GM12891 (cell line): ENCODE data around the gene MAZ.
"Not testable (repeated sequence)": the region's sequence is repeated elsewhere in the genome, so short reads cannot be mapped to it uniquely, and the experiment has no call there.

Source experiments
- DNase-seq: peaks from one replicate; pipeline ENCODE4 v3.0.0; 2011; ENCODE audit warnings: low spot score; ENCODE audit not compliant: insufficient read length
- FAIRE-seq: peaks from 2 replicates; lab custom pipeline; 2011; peaks lifted over from hg19 to GRCh38; lab: Jason Lieb, UNC
- PAX5 ChIP-seq: IDR thresholded peaks from 2 replicates; pipeline ENCODE4 v1.6.1; 2011; ENCODE audit warnings: low read length, moderate library complexity, mild to moderate bottlenecking; ENCODE audit not compliant: insufficient read depth, severe bottlenecking
- POLR2A ChIP-seq: IDR thresholded peaks from 2 replicates; pipeline ENCODE4 v1.6.1; 2011; ENCODE audit warnings: low read depth, low read length, control low read depth
- POLR2AphosphoS5 ChIP-seq: IDR thresholded peaks from 2 replicates; pipeline ENCODE4 v1.6.1; 2011; ENCODE audit warnings: low read depth, low read length, control low read depth
- POU2F2 ChIP-seq: IDR thresholded peaks from 2 replicates; pipeline ENCODE4 v1.6.1; 2011; ENCODE audit warnings: low read depth, mild to moderate bottlenecking, control low read depth, low read length, moderate library complexity
- SPI1 ChIP-seq: IDR thresholded peaks from 2 replicates; pipeline ENCODE4 v1.6.1; 2011; ENCODE audit warnings: low read depth, low read length, control low read depth
- TAF1 ChIP-seq: IDR thresholded peaks from 2 replicates; pipeline ENCODE4 v1.6.1; 2011; ENCODE audit warnings: low read depth, low read length, control low read depth

MAZ gene

GRCh38 chr16:29825145-29826044, 19.1 kb downstream of the MAZ start:
- DNase-seq: peak; percentile 69
- no peak for TF ChIP-seq POLR2A
- TF ChIP-seq SPI1: no peak
- no peak for TF ChIP-seq POLR2AphosphoS5
- no peak for TF ChIP-seq PAX5
- TF ChIP-seq TAF1: no peak
- TF ChIP-seq POU2F2: no peak
- FAIRE-seq: no peak

DNA sequence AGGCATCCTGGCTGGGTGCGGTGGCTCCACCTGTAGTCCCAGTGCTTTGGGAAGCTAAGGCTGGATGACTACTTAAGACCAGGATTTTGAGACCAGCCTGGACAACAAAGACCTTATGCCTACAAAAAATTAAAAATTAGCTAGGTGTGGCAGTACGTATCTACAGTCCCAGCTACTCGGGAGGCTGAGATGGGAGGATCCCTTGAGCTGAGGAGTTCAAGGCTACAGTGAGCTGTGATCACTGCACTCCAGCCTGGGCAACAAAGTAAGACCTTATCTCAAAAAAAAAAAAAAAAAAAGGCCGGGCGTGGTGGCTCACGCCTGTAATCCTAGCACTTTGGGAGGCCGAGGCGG, 20.0 kb downstream of the MAZ start:
- DNase-seq (no peak), FAIRE-seq (no peak)
- TF ChIP-seq SPI1 (no peak), POU2F2 (no peak), POLR2AphosphoS5 (no peak), POLR2A (no peak), TAF1 (no peak), PAX5 (no peak)

GRCh38 chr16:29830774-29831173, 24.4 kb downstream of the MAZ start:
- FAIRE-seq: no peak
- no peak for DNase-seq
- TF ChIP-seq SPI1: no peak
- TF ChIP-seq POLR2AphosphoS5: no peak
- TF ChIP-seq POU2F2: no peak
- no peak for TF ChIP-seq PAX5
- TF ChIP-seq POLR2A: no peak
- no peak for TF ChIP-seq TAF1

GRCh38 chr16:29831490-29831889, 25.2 kb downstream of the MAZ start:
- DNase-seq (no peak), FAIRE-seq (no peak)
- TF ChIP-seq POLR2A (no peak), PAX5 (no peak), TAF1 (no peak), POU2F2 (no peak), POLR2AphosphoS5 (no peak), SPI1 (no peak)

DNA sequence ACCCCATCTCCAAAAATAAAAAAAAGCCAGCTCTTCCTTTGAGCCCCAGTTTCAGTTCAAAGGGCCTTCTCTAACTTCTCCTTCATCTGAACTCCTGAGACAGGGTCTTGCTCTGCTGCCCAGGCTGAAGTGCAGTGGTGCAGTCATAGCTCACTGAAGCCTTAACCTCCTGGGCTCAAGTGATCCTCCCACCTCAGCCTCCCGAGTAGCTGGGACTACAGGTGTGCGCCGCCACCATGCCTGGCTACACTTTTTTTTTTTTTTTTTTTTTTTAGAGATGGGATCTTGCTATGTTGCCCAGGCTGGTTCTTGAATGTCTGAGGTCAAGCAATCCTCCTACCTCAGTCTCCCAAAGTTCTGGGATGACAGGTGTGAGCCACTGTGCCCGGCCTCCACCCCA, 26.9 kb downstream of the MAZ start:
- not testable (repeated sequence) for FAIRE-seq, DNase-seq

DNA sequence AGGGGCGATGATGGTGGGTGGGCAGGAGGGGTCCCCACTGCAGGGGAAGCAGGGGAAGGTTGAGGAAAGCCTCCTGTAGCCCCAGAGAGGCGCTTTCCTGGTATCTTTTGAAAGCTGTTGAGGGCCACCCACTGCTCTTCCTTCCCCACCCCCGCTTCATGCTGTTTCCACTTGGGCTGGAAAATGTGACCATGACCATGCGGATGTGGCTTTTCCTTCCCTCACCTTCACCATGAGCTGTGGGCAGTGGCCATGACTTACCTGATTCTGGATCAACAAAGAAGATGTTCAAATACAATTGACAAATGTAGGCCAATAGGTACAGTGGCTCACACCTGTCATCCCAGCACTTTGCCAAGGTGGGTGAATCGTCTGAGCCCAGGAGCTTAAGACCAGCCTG, 27.8 kb downstream of the MAZ start:
- FAIRE-seq: no peak
- TF ChIP-seq SPI1: no peak
- TF ChIP-seq TAF1: no peak
- TF ChIP-seq PAX5: no peak
- no peak for DNase-seq

- no peak for FAIRE-seq
- TF ChIP-seq TAF1 (no peak), POLR2A (no peak), PAX5 (no peak), SPI1 (no peak), POLR2AphosphoS5 (no peak), POU2F2 (no peak)
- no peak for DNase-seq
These were observed 29.6 kb downstream of the MAZ start for GRCh38 chr16:29835926-29836325.

DNA sequence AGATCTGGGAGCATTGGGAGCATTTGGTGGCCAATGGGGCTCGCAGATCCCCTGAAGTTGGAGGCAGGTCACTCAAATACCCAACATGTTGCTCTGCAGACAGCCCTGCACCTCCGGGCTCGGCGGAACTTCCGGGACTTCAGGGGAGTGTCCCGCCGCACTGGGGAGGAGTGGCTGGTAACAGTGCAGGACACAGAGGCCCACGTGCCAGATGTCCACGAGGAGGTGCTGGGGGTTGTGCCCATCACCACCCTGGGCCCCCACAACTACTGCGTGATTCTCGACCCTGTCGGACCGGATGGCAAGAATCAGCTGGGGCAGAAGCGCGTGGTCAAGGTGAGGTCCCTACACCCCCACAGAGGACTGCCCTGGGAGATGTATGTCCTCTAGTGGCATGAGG, 30.3 kb downstream of the MAZ start:
- FAIRE-seq: no peak
- no peak for TF ChIP-seq POLR2AphosphoS5
- no peak for TF ChIP-seq PAX5
- TF ChIP-seq SPI1: no peak
- TF ChIP-seq TAF1: no peak
- DNase-seq: no peak

GRCh38 chr16:29837841-29838240, 31.5 kb downstream of the MAZ start:
- TF ChIP-seq PAX5: no peak
- no peak for DNase-seq
- FAIRE-seq: no peak

DNA sequence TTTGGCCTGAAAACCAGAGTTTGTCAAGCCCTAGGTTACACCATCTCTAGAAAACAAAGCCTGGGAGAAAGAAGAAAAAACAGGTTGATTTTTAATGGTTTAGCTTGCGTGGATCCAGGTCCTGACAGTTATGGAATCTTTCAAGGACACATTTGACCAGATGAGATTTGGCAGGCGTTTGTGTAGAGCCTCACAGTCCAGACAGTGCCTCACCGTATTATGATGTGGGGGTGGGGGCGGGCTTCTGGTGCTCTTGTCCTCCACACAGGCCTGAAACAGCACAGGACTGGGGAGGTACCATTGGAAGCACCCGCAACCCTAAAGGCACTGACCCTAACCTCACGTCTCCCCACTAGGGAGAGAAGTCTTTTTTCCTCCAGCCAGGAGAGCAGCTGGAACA, 33.5 kb downstream of the MAZ start:
- FAIRE-seq: no peak
- TF ChIP-seq POLR2AphosphoS5 (no peak), TAF1 (no peak), SPI1 (no peak), POU2F2 (no peak)

GRCh38 chr16:29840240-29840639, 33.9 kb downstream of the MAZ start:
- DNase-seq (no peak), FAIRE-seq (no peak)
- no peak for TF ChIP-seq POLR2AphosphoS5
- TF ChIP-seq POLR2A: no peak
- no peak for TF ChIP-seq SPI1
- no peak for TF ChIP-seq PAX5
- TF ChIP-seq TAF1: no peak
- no peak for TF ChIP-seq POU2F2

More for the DNA sequence above, 33.5 kb downstream of the MAZ start:
- DNase-seq: no peak
